ENCODE measurements around the gene ADGRG6. TPM values are rescaled to one million over a fixed set of nuclear protein-coding genes. Genes with fewer than 3 reads are reported as not detected.
"Not testable (repeated sequence)": the region's sequence is repeated elsewhere in the genome, so short reads cannot be mapped to it uniquely, and the experiment has no call there.

Gene ADGRG6
- total RNA-seq, 1 donor from 2014 or later: 145 TPM

DNA sequence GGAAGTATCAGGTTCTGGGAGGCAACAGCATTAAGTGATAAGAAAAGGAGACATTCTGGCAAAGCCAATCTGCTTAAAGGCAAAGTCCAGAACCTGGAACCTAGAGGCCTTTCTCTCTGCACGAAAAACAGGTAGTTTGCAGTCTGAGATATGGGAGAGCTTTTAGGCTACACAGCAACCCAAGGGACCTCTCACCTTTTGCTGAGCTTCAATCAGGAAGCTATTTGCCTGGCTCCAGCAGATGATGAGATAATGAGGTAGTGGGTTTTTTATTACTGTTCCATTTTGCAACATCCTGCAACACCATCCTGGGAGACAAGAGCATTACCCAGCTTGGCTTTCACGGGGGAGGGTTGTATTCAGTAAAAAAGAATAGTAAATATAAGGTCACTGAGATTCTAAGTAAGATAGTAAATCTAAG is 143.1 kb downstream of the ADGRG6 start:
- no peak for DNase-seq (ENCODE audit: low spot score)

DNA sequence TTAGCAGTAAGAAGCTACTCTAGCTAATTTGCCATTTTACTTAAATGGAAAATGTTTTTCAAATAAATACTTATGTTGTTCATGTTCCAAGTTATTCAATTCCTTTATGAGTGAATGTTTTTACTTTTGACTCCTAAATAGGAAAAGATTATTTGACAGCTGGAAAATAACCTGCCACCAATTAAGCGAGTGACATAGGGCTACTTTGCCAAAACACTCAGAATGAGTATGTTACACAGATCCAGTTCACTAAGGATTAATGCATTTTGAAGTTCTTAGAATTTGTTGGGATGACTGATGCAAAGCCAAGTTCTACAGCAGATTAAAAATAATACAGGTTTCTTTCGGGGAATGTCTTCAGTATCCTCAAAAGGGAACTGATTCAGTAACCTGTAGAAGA is 144.4 kb downstream of the ADGRG6 start:
- DNase-seq (ENCODE audit: low spot score): no peak

DNA sequence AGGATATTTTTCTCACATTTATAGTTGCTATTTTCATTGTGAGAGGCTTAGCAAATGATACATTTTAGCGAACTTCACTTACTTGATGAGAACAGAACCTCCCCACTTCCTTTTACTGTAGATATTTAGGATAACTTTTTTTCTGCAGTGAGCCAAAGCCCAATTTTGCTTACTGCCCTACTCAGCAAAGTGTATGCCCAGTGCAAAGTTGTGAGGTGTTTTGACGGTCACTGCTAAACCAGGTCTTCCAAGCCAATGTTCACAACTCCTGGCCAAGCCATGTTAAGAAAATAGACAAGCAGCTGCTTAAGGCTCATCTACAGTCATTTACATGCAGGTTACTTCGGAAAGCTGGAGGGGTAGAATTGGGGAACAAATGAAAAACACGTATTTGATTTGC is 144.8 kb downstream of the ADGRG6 start:
- no peak for DNase-seq (ENCODE audit: low spot score)

DNA sequence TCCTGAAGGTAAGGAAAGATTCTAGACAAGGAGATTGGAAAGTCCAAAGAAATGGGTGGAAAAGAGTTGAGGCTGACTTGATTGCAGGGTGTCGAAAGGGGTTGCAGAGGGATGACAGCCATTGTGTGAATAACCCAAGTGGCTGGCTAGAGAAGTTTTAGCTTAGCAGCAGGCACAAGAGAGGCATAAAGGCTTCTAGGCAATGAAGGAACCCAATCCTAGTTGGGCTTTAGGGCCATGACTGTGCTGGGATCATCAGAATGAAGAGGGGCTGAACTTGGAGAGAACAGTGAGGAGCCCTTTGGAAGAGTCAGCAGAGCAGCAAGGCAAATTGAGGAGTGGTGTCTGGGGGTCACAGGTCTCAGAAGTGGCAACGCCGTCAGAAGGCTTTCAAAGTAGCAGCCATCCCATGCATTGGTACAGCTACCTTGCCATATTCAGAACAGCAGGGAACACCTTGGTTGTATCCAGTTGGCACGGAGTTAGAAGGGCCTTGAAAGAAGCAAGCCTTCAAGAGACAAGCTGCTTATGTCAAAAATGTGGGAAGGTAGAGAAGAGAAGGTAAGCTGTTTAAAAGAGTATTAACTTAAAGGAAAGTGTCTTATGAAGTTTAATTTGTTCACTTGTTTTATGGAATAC is 146.4 kb downstream of the ADGRG6 start:
- DNase-seq (ENCODE audit: low spot score): no peak

DNA sequence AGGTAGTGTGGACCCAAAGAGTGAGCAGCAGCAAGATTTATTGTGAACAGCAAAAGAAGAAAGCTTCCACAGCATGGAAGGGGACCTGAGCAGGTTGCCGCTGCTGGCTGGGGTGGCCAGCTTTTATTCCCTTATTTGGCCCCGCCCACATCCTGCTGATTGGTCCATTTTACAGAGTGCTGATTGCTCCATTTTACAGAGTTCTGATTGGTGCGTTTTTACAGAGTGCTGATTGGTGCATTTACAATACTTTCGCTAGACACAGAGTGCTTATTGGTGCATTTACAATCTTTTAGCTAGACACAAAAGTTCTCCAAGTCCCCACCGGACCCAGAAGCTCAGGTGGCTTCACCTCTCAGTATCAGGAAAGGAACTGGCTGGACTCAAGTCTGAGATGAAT is 149.0 kb downstream of the ADGRG6 start:
- DNase-seq (ENCODE audit: low spot score): not testable (repeated sequence)

DNA sequence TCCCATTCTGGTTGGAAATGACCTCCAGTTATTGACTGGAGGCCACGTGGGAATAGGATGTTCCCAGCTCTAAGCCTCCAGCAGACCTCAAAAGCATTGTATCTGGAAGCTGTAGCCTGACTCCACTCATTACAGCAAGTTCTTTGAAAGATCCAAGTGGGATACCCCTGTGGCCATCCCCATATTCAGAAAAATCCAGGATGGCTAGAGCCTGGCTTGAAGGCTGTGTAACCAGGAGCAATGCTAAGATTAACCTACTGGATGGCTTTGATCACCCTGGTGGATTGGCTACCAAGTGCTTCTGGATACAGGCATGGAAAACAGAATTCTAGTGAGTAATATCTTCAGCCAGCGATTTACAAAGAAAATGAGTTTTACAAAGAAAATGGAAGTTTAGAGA is 151.2 kb downstream of the ADGRG6 start:
- DNase-seq (ENCODE audit: low spot score): no peak

DNA sequence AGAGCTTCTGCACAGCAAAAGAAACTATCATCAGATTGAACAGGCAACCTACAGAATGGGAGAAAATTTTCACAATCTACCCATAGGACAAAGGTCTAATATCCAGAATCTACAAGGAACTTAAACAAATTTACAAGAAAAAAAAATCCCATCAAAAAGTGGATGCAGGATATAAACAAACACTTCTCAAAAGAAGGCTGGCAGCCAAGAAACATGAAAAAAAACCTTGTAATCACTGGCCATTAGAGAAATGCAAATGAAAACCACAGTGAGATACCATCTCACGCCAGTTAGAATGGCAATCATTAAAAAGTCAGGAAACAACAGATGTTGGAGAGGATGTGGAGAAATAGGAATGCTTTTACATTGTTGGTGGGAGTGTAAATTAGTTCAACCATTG is 152.4 kb downstream of the ADGRG6 start:
- not testable (repeated sequence) for DNase-seq (ENCODE audit: low spot score)

DNA sequence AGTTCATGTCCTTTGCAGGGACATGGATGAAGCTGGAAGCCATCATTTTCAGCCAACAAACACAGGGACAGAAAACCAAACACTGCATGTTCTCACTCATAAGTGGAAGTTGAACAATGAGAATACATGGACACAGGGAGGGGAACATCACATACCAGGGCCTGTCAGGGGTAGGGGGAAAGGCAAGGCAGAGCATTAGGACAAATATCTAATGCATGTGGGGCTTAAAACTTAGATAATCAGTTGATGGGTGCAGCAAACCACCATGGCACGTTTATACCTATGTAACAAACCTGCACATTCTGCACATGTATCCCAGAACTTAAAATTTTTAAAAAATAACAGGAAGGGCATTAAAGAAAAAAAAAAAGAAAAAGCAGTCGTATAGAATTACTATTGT is 153.0 kb downstream of the ADGRG6 start:
- DNase-seq (ENCODE audit: low spot score): not testable (repeated sequence)

DNA sequence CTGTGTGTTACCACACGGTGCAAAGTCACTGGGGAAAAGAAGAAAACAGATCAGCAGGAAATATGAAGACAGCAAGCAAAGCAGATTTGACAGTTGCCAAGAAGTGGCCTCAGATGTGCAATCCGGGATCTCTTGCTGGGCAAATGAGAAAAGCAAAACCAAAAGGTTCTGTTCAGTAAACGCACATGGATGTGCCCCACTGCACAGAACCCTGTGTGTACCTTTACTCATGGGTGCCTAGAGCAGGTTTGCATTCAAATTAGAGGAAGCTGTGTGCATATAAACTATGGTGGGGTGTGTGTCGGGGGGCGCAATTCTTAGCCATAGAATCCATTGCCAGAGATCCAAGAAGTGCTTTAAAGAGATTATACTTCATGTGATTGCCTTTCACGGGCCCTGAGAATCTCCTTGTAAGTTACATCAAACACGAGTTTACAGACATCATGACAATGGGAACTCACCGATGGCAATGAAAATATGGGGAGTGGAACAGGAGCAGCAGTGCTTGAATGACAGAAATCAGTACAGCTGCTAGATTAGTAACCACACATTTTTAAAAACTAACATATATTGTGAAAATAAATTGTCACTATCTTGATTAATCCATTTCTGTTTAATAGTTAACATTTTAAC is 154.3 kb downstream of the ADGRG6 start:
- no peak for DNase-seq (ENCODE audit: low spot score)

DNA sequence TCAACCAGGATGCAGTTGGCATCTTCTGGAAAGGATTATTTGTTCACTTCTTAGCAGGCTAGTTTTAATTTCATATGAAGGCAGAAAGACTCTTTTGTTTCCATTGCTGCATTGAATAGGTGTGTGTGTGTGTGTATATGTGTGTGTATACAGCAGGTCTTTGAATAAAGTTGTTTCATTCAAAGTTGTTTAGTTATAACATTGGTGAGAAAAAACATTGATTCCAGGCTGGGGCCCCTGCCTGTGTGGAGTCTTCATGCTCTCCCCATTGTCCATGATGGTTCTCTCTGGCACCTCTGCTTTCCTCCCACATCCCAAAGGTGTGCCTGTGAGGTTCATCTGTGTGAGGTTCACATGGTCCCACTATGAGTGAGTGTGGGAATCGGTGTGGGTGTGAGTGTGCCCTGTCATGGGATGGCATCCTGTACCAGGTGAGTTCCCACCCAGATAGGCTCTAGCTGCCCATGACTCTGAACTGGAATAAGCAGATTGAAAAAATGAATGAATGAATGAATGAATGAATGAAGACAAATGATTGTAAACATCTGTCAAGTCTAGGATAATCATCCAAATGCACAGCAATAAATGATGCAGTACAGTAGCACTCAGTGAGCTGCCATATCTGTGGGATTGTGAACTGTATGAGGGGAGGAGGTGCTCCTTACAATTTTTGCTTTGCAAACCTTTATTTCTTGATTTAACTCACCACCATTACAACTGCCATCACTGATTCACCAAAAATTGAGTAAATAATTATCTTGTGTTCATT is 156.0 kb downstream of the ADGRG6 start:
- no peak for DNase-seq (ENCODE audit: low spot score)

DNA sequence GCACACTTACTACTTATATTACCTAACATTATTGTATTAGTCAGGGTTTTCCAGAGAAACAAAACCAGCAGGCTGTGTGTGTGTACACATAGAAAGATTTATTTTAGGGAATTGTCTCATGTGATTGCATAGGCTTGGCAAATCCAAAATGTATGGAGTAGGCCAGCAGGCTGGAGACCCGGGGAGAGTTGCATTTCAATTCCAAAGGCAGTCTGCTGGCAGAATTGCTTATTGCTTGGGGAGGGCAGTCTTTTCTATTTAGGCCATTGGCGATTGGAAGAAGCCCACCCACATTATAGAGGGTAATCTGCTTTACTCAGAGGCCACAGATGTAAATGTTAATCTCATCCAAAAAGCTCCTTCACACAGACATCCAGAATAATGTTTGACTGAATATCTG is 157.0 kb downstream of the ADGRG6 start:
- DNase-seq (ENCODE audit: low spot score): no peak

DNA sequence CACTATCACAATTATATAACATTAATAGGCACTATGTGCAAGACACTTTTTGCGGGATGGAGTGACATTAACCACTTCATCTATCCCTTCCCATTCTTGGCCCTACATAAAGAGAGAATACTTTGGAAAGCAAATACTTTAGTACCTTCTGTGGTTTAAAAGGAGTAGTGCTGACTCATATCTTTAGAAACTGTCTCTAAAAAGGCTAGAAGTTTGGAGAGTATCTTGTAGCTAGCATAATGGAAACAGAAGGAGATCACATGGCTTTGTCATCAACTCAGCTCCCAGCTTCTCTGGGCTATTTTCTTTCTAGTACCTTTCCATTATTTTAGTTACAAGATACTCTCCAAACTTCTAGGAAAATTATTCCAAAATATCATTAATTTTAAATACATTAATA is 157.5 kb downstream of the ADGRG6 start:
- no peak for DNase-seq (ENCODE audit: low spot score)

DNA sequence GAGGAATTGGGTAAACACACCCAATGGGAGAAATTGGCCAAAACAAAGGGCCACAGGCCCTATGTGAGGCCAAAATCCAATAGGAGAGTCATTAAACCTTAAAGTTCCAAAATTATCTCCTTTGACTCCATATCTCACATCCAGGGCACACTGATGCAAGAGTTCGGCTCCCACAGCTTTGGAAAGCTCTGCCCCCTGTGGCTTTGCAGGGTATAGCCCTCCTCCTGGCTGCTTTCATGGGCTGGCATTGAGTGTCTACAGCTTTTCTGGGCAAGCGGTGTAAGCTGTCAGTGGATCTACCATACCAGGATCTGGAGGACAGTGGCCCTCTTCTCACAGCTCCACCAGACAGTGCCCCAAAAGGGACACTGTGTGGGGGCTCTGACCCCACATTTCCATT is 160.5 kb downstream of the ADGRG6 start:
- DNase-seq (ENCODE audit: low spot score): no peak

DNA sequence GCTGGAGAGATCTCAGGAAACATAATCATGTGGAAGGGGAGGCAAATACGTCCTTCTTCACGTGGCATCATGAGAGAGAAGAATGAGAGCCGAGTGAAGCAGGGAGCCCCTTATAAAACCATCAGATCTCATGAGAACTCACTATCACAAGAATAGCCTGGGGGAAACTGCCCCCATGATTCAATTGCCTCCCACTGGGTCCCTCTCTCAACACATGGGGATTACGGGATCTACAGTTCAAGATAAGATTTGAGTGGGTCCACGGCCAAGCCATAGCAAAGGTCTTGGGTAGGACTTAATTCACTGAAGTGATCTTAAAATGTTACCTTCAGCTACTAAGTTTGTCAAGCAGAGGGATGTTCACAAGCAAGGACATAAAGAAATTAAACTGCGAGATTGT is 162.2 kb downstream of the ADGRG6 start:
- DNase-seq (ENCODE audit: low spot score): no peak

DNA sequence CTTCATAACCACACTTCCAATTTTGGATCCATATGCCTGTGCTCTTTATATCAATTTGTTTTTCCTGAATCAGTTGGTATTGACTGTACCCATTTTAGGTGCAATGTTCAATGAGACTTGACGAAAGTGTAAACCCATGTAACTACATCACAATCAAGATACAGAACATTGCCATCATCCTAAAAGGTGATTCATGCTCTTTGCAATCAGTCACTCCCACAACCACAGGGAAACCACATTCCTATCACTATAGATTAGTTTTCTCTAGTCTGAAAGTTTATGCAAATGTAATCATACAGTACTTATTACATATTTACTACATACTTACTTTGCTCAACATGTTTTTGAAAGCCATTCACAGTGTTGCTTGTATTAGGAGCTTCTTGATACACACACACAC is 167.4 kb downstream of the ADGRG6 start:
- DNase-seq (ENCODE audit: low spot score): no peak

DNA sequence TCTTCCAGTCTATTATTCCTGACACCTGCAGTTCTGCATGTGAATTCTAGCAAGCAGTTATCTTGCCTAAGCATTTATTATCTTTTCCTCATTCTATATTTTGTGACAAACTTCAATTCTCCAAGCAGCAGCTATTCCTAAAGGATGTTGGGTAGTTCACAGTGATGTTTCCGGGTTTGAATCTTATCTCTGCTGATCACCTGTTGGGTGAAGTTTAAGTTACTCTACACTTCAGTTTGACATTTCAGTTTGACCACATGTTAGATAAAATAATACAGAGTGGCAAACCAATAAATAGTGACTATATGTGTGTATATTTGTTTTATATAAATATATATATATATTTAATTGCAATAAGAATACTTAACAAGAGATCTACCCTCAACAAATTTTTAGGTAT is 168.6 kb downstream of the ADGRG6 start:
- DNase-seq (ENCODE audit: low spot score): no peak

DNA sequence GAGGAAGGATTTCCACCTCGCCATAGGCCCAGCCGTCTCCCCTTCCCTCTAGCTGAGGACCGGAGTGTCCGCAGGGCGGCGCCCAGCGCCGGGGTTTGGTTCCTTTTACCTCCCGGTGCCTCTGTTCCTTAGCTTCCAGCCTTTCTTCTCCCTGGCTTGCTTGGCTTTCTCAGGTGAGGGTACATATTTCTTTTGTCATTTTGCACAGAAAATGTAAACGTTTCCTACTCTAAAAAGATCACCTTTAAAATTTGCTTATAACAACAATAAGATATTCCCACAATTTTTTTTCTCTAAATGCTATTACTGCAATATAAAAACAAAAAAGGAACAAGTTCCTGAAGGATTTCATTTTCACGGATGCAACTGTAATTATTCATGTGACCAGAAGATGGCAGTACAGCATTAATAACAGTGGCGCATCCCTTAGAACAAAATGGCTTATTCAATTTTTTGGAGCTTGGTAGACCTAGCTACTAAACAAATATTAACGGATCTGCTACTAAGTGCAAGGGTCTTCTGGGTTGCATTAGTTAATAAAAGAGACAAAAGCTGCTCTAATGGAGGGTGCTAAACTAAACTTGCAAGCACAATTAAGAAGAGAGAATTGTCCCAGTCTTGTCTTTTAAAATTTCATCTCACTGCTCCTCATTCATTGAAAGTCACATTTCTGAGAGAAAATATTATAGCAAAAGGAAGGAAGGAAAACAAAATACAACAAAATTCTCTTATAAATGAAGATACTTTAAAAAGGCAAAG is 172.9 kb downstream of the ADGRG6 start:
- DNase-seq (ENCODE audit: low spot score): no peak

DNA sequence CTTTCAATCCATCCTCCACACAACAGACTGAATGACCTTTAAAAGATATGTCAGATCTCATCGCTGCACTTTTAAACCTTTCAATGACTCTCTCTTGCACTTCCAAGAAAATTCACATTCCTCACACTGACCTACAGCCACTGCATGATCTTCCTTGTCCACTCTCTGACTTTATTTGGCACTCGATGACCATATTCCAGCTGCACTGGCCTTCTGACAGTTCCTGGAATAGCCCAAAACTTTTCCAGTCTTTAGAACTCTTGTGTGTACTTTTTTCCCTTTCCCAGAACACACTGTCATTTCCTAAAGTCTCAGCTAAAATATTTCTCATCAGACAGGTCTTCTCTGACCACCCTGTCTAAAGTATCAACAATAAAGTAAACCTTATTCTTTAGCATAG is 174.6 kb downstream of the ADGRG6 start:
- DNase-seq (ENCODE audit: low spot score): no peak

DNA sequence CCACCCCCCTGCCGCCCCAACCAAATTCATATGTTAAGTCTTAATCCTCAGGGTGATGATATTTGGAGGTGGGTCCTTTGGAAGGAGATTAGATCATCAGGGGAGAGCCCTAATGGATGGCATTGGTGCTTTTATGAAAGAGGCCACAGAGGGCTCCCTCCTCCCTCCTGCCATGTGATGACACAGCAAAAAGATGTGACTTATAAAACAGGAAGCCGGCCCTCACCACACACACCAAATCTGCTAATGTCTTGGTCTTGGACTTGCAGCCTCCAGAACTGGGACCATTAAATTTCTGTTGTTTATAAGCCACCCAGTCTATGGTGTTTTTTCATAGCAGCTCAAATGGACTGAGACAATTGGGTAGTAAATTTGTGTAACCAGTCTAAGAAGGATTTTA is 176.3 kb downstream of the ADGRG6 start:
- DNase-seq (ENCODE audit: low spot score): no peak

DNA sequence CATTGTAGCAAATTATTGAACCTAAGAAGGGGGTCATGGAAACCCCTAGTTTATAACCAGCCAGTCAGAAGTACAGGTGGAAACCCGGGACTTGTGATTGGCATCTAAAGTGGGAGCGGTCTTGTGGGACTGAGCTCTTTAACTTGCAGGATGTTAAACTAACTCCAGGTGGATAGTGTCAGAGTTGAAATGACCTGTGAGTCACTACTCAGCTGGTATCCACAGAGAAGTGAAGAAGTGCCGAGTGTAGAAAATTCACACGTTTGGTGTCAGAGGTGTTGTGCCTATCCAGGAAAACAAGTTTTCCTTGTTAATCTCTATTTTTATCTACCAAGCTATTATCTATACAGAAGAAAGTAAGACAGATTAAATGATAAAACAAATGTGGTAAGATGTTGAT is 179.7 kb downstream of the ADGRG6 start:
- no peak for DNase-seq (ENCODE audit: low spot score)

DNA sequence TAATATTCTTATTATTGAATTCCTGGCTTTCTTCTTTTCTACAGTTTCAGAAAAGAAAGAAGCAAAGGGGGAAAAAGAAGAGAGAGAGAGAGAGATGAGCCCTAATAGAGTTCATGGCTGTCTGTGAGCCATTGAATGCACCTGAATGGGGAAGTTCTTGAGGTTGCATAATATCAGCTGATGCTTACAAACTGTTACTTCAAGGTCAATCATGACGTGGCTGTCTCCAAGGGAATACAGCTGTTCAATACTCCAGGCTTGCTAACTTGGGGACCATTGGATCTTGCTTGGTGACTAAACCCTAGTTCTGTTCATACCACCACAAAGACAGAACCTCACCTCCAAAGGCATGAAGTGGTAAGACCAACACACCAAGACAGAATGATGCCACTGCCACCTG is 180.4 kb downstream of the ADGRG6 start:
- no peak for DNase-seq (ENCODE audit: low spot score)

DNA sequence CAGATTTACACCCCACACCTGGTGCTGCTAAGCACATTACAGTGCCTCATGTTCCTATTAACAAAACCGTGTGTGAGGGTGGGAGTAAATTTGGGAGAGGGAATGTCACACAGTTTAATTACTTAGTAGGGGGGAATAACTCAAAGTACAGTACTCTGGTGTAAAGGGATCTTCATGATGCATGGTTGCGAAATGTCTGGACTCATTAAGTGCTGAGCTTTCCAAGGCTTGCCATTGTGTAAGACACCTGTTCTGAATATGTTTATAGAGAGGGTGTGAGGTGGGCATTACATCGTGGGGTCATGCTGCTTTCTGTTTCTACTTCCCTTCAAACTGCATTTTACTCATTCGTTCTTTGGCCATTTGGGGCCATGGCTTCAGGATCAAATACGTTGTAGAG is 181.2 kb downstream of the ADGRG6 start:
- no peak for DNase-seq (ENCODE audit: low spot score)

Data from ureter (tissue), 1 donor.